IMR-90 (cell line): Measurements from ENCODE around the gene FSIP1. TPM values are rescaled to one million over a fixed set of nuclear protein-coding genes. Genes with fewer than 3 reads are reported as not detected.
A peak's percentile ranks its signal among the peaks of the same experiment; 100 is the strongest.

ENCODE experiments used
- ATAC-seq: fragments of 200-7000 bp; cut with Tn5 transposase; 2 replicates; pipeline ENCODE4 v1.9.1; 2020; ENCODE audit warnings: low read depth, mild to moderate bottlenecking, moderate library complexity
- BruUV-seq: library from RNA; stranded (reverse); fragments of 400-500 nt; replicated peaks from 2 replicates; lab custom pipeline; 2021; lab: Mats Ljungman, UMichigan
- CTCF ChIA-PET: fragments of 300-600 bp; formaldehyde crosslinking; extraction: SDS; loops from one replicate; lab custom pipeline; 2021; ENCODE audit warnings: antibody characterized with exemption; lab: Yijun Ruan, JAX
- POLR2A ChIA-PET: fragments of 300-600 bp; sonication (Branson Sonifier 250); formaldehyde crosslinking; loops from one replicate; lab custom pipeline; 2022; ENCODE audit warnings: antibody characterized with exemption; ENCODE audit not compliant: unreplicated experiment; lab: Charles Lee
- DNase-seq: peaks from one replicate; pipeline ENCODE4 v3.0.0; 2013
- H2AFZ ChIP-seq: replicated peaks from 2 replicates; pipeline ENCODE3; 2013; ENCODE audit warnings: low read length, mild to moderate bottlenecking; ENCODE audit not compliant: poor library complexity
- H2AK5ac ChIP-seq: 2 replicates; pipeline ENCODE4 v1.6.1; 2013; ENCODE audit warnings: low read depth, low read length, inconsistent platforms
- H2AK9ac ChIP-seq: replicated peaks from 2 replicates; pipeline ENCODE3; 2013; ENCODE audit warnings: mild to moderate bottlenecking, low read depth, low read length, moderate library complexity; ENCODE audit not compliant: poor library complexity
- H2BK120ac ChIP-seq: 2 replicates; pipeline ENCODE4 v1.6.1; 2013; ENCODE audit warnings: low read depth, low read length, inconsistent platforms
- H2BK15ac ChIP-seq: 3 replicates; pipeline ENCODE4 v1.6.1; 2013; ENCODE audit warnings: low read depth, low read length, inconsistent platforms
- H2BK20ac ChIP-seq: 2 replicates; pipeline ENCODE4 v1.6.1; 2013; ENCODE audit warnings: low read depth, mild to moderate bottlenecking, inconsistent platforms, low read length, moderate library complexity
- H2BK5ac ChIP-seq: 2 replicates; pipeline ENCODE4 v1.6.1; 2013; ENCODE audit warnings: mild to moderate bottlenecking, low read depth, low read length, inconsistent platforms; ENCODE audit not compliant: poor library complexity, severe bottlenecking
- H3K14ac ChIP-seq: replicated peaks from 2 replicates; pipeline ENCODE4 v1.6.1; 2013; ENCODE audit warnings: low read depth, low read length, inconsistent platforms
- H3K18ac ChIP-seq: 2 replicates; pipeline ENCODE4 v1.6.1; 2013; ENCODE audit warnings: low read depth, low read length, control low read depth
- H3K23ac ChIP-seq: 2 replicates; pipeline ENCODE4 v1.6.1; 2013; ENCODE audit warnings: low read depth, low read length, inconsistent platforms
- H3K27ac ChIP-seq: 2 replicates; pipeline ENCODE4 v1.5.1; 2013; ENCODE audit warnings: mild to moderate bottlenecking, control low read depth, low read length; ENCODE audit not compliant: insufficient read depth
- H3K27me3 ChIP-seq: 2 replicates; pipeline ENCODE4 v1.6.1; 2013; ENCODE audit warnings: low read length; ENCODE audit not compliant: control insufficient read depth, insufficient read depth
- H3K36me3 ChIP-seq: 2 replicates; pipeline ENCODE4 v1.6.1; 2013; ENCODE audit warnings: low read length, mixed read lengths; ENCODE audit not compliant: control insufficient read depth, insufficient read depth
- H3K4ac ChIP-seq: 2 replicates; pipeline ENCODE4 v1.6.1; 2013; ENCODE audit warnings: low read depth, low read length, inconsistent platforms
- H3K4me1 ChIP-seq: 2 replicates; pipeline ENCODE4 v1.6.1; 2013; ENCODE audit warnings: low read length, mixed read lengths; ENCODE audit not compliant: control insufficient read depth, insufficient read depth
- H3K4me2 ChIP-seq: 2 replicates; pipeline ENCODE4 v1.6.1; 2013; ENCODE audit warnings: low read depth, mild to moderate bottlenecking, control low read depth, low read length, moderate library complexity
- H3K4me3 ChIP-seq: 2 replicates; pipeline ENCODE4 v1.5.1; 2013; ENCODE audit warnings: low read depth, mild to moderate bottlenecking, control low read depth, low read length, moderate library complexity; ENCODE audit not compliant: insufficient read depth
- H3K56ac ChIP-seq: 2 replicates; pipeline ENCODE4 v1.6.1; 2013; ENCODE audit warnings: low read length, inconsistent platforms; ENCODE audit not compliant: insufficient read depth; ENCODE audit errors: extremely low read depth
- H3K79me1 ChIP-seq, 2 experiments: 2 replicates each; pipeline ENCODE4 v1.6.1; 2013; ENCODE audit warnings: low read length in 2 of 2, inconsistent platforms in 1 of 2, low read depth in 1 of 2
- H3K9ac ChIP-seq: 2 replicates; pipeline ENCODE4 v1.6.1; 2013; ENCODE audit warnings: low read depth, low read length, control low read depth
- H3K9me1 ChIP-seq: 2 replicates; pipeline ENCODE4 v1.6.1; 2013; ENCODE audit warnings: low read length, inconsistent platforms; ENCODE audit not compliant: insufficient read depth
- H3K9me3 ChIP-seq: 2 replicates; pipeline ENCODE4 v1.6.1; 2013; ENCODE audit warnings: low read length; ENCODE audit not compliant: control insufficient read depth, insufficient read depth
- H4K20me1 ChIP-seq: 2 replicates; pipeline ENCODE4 v1.6.1; 2013; ENCODE audit warnings: low read length, inconsistent platforms; ENCODE audit not compliant: insufficient read depth
- H4K5ac ChIP-seq: 2 replicates; pipeline ENCODE4 v1.6.1; 2013; ENCODE audit warnings: mild to moderate bottlenecking, low read depth, low read length, control low read depth
- H4K8ac ChIP-seq, 2 experiments: 2 replicates each; pipeline ENCODE4 v1.6.1; 2013; ENCODE audit warnings: low read depth in 2 of 2, low read length in 2 of 2, control low read depth in 1 of 2, inconsistent platforms in 1 of 2
- H4K91ac ChIP-seq: 2 replicates; pipeline ENCODE4 v1.6.1; 2013; ENCODE audit warnings: low read depth, low read length, inconsistent platforms; ENCODE audit not compliant: insufficient read depth
- FOS ChIP-seq: fragments of 150-350 bp; IDR thresholded peaks from 2 replicates; pipeline ENCODE4 v1.6.1; 2016; ENCODE audit warnings: low read depth, low read length
- MAFK ChIP-seq: IDR thresholded peaks from 2 replicates; pipeline ENCODE4 v1.6.1; 2012; ENCODE audit warnings: low read depth, low read length, improper control_type of control experiment
- POLR2A ChIP-seq: IDR thresholded peaks from 2 replicates; pipeline ENCODE4 v1.6.1; 2012; ENCODE audit warnings: mild to moderate bottlenecking, low read depth, low read length
- RFX5 ChIP-seq: IDR thresholded peaks from 2 replicates; pipeline ENCODE4 v1.8.0; 2012; ENCODE audit warnings: low read depth, mild to moderate bottlenecking, low read length, moderate library complexity
- SMC3 ChIP-seq: fragments of 150-350 bp; IDR thresholded peaks from 2 replicates; pipeline ENCODE4 v1.6.1; 2016; ENCODE audit warnings: low read depth, mild to moderate bottlenecking, antibody characterized with exemption, low read length, moderate library complexity
- WGBS, 2 experiments: methylation state at CpG; one replicate each; pipeline versions ENCODE4 v1.1.5 to v1.1.7; 2013; ENCODE audit warnings: missing lambda C conversion rate in 2 of 2; ENCODE audit not compliant: insufficient read length in 1 of 2; ENCODE audit errors: extremely low coverage in 2 of 2; 5-methylcytosine and 5-hydroxymethylcytosine counted together
- dilution Hi-C: fragments of 300-500 bp; cut with HindIII; formaldehyde crosslinking; loops from one replicate; pipeline ENCODE4 v1.14.3; 2018; ENCODE audit warnings: low sequenced_read_pairs; ENCODE audit not compliant: unreplicated experiment
- in situ Hi-C: fragments of 300-500 bp; cut with MboI; formaldehyde crosslinking; loops from 3 replicates; pipeline ENCODE4 v1.14.3; 2019; ENCODE audit warnings: low sequenced_read_pairs, inconsistent platforms, mixed read lengths
- intact Hi-C: fragments of 100-400 bp; cut with micrococcal nuclease; formaldehyde crosslinking; loops from 2 replicates; pipeline ENCODE4 v1.10.0; 2022
- polyA plus RNA-seq, 3 experiments: library from polyadenylated mRNA; depleted of rRNA; stranded (reverse); fragments of >200 nt; gene quantifications; 2 replicates each; pipeline ENCODE4 v1.2.3, GENCODE V29; 2012; ENCODE audit warnings: low replicate concordance in 1 of 3
- total RNA-seq: library from RNA; depleted of rRNA; stranded (reverse); fragments of >200 nt; gene quantifications from 2 replicates; pipeline ENCODE4 v1.2.3, GENCODE V29; 2012
- TF ChIP-seq, protein P1 (sequence below): fragments of 150-350 bp; IDR thresholded peaks from 2 replicates; pipeline ENCODE4 v1.6.1; 2016; ENCODE audit warnings: low read depth, mild to moderate bottlenecking, low read length, moderate library complexity, borderline replicate concordance

Gene FSIP1
- total and polyA plus RNA-seq, 2 of the 4 experiments (the other 2 are of a cell fraction), result 0.10 to 0.18 TPM

DNA sequence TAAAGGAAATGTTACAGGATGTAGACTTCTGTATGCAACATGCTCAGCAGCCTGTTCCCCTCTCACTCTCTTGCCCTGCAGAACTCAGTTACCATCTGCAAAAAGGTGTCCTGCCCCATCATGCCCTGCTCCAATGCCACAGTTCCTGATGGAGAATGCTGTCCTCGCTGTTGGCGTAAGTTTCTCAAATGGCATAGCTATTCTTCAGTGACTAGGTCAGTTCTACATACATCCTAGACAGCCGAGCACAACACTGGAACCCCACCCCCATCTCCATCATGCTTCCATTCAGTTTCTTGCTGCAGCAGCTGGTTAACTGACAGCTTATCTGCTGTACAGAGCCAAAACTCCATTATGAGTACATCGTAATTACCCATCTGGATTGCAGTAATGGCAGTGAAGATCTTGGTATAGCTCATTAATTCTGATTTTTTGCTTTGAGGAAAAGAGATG, 197.2 kb downstream of the FSIP1 start:
- Histone ChIP-seq H3K14ac (peak overlapping the region; percentile 39; the same call in 1 of the 2 replicates), H3K23ac (peak overlapping the region; percentile 19; the same call in 1 of the 2 replicates), H2AK9ac (no peak overlapping the region), H3K4ac (peak overlapping the region; percentile 5; the same call in 1 of the 2 replicates), H3K27ac (peak overlapping the region; percentile 6; the same call in 1 of the 2 replicates), H4K8ac (peak overlapping the region in 1 of 2 experiments; percentile 32; a peak in 1 of 4 replicates), H4K5ac (no peak overlapping the region), H2BK15ac (no peak overlapping the region), H3K9ac (peak overlapping the region; percentile 40), H2BK5ac (peak overlapping the region; percentile 13), H2AFZ (no peak overlapping the region), H2BK20ac (no peak overlapping the region), H2AK5ac (no peak overlapping the region), H3K4me3 (peak overlapping the region; percentile 24), H3K27me3 (no peaks in the 10 kb centered on the region), H3K56ac (0 out of 2 replicates have a peak overlapping the region, but pooled peaks have one; percentile 1), H4K20me1 (peaks cover 95% of the 10 kb centered on the region), H3K36me3 (peaks cover 78% of the 10 kb centered on the region), H3K4me1 (no peaks in the 10 kb centered on the region), H3K4me2 (peak overlapping the region; percentile 41), H3K9me1 (peaks cover 10% of the 10 kb centered on the region; the same call in 1 of the 2 replicates), H4K91ac (no peak overlapping the region), H3K9me3 (no peaks in the 10 kb centered on the region), H3K18ac (no peak overlapping the region), H3K79me1 (peaks cover 4 to 78% of the 10 kb centered on the region in 2 experiments; a peak in 3 of 4 replicates), H2BK120ac (no peak overlapping the region)
- in situ Hi-C loops (no loop called here), intact Hi-C loops (no loop called here), dilution Hi-C loops (no loop called here)
- peak; percentile 46 for DNase-seq
- TF ChIP-seq RFX5 (no peak), MAFK (no peak), POLR2A (peak; percentile 71), FOS (no peak), SMC3 (no peak)
- TF ChIP-seq, protein P1, sequence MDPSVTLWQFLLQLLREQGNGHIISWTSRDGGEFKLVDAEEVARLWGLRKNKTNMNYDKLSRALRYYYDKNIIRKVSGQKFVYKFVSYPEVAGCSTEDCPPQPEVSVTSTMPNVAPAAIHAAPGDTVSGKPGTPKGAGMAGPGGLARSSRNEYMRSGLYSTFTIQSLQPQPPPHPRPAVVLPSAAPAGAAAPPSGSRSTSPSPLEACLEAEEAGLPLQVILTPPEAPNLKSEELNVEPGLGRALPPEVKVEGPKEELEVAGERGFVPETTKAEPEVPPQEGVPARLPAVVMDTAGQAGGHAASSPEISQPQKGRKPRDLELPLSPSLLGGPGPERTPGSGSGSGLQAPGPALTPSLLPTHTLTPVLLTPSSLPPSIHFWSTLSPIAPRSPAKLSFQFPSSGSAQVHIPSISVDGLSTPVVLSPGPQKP, result no peak
- no peak for ATAC-seq
- POLR2A ChIA-PET, result interaction anchor here (0.8 to 1.3 kb wide), 4 partner anchors 171 to 589 kb away, joined by 3 to 8 read pairs (median 4); no protein-coding TSS in a partner anchor
- no TSS peak for BruUV-seq
- CTCF ChIA-PET, result interaction anchor here (1.0 kb wide), 1 partner anchor 172 kb away, joined by 4 read pairs; no protein-coding TSS in a partner anchor
- WGBS, 2 experiments, result 87% methylated on average over 3 of the region's 4 CpGs; no CpG with 5 or more reads in 1 of the 2 experiments
